Measurements from ENCODE around the gene CCDC71.

The CCDC71 gene

DNA sequence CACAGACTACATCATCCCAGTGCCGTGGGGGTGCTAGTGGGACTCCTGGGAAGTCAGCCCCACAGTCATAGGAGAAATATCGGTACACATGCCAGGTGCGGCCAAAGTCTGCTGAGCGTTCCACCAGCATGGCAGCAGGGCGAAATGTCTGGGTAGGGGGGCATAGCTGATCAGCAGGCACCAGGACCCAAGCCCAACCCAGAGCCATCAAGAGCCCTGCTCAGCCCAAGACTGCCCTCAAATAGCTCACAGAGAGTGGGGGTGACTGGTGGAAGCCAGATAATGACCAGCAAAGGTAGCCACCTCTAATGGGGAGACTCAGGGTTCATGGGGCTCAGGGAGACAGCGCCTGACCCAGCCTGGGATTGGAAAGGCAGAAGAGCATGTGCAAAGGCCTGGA is 34.6 kb downstream of the CCDC71 start:
- DNase-seq (ENCODE audit: low read depth in 2 of 2): no peak

DNA sequence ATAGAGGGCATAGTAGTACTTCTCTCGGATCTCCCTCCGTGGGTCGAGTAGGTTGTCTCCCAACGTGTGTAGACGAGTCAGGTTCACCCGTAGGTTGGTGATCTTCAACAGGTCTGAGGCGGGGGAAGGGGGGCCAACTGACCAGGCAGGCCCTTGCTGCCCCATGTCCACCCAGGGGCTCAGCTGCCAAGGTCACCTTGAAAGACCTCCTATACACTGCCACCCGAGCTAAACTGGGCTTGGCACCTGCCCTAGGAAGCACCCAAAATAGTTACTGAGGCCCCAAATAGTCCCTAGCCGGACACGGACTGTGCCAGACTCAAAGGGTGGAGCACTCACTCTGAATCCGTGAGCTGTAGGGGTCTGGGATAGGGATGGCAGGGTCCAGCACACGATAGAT is 35.1 kb downstream of the CCDC71 start:
- no peak for DNase-seq (ENCODE audit: low read depth in 2 of 2)

DNA sequence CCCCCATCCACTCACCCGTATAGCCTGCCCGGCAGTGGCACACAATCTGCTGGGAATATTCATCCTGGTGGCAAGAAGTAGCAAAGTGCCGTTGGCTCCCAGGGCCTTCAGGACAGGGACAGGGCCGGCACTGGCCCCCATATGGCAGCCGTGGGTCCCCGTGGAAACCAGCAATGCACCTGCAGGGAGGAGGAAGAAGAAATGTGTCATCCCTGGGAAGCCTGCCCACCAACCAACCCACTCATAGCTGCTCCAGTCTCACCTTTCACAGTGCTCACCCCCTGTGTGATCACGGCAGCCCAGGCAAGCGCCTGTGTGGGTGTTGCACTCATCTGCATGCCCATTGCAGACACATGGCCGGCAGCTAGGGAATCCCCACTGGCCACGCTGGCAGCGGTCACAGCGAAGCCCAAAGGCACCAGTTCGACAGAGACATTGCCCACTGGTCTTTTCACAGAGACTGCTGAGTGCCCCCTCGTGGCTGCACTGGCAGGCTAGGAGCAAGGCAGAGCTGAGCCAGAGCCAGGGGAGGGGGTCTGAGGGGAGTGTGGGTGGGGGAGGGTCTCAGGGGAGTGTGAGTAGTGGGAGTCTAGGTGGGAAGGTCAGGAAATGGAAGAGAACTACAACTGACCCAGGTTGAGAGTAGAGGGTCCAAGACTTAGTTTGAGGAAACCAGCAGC is 41.0 kb downstream of the CCDC71 start:
- DNase-seq (ENCODE audit: low read depth in 2 of 2): no peak

DNA sequence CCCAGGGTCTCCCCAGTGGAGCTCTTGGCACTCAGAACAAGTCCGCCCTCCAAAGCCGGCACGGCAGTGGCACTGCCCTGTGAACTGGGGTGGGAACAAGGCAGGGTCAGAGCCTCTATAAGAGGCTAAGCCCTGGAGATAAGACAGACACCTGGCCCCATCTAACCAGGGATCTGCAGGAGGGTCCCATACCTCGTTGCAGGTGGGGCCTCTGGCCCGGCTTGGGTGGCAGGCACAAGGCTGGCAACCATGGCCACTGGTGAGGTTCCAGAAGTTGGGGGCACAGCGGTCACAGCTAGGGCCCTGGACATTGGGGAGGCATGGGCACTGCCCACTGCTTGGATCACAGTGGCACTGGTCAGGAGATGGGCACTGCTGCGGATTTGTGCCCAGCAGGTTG is 41.9 kb downstream of the CCDC71 start:
- DNase-seq (ENCODE audit: low read depth in 2 of 2): no peak

DNA sequence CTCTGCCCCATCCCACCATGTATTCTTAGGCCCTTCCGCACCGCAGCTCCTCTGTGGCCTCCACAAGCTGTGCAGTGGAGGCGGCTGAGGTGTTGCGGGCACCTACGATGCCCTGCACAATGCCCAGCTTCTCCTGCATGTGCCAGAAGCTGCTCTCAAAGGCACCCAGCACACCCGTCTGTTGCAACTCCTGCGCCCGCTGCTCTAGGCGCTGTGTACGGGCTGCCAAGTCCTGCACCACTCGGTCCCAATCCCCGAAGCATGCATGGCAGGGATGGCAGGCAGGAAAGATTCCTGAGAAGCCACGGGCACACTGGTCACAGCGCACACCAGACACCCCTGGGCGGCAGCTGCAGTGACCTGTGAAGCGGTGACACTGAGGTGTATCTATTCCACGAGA is 42.4 kb downstream of the CCDC71 start:
- no peak for DNase-seq (ENCODE audit: low read depth in 2 of 2)

DNA sequence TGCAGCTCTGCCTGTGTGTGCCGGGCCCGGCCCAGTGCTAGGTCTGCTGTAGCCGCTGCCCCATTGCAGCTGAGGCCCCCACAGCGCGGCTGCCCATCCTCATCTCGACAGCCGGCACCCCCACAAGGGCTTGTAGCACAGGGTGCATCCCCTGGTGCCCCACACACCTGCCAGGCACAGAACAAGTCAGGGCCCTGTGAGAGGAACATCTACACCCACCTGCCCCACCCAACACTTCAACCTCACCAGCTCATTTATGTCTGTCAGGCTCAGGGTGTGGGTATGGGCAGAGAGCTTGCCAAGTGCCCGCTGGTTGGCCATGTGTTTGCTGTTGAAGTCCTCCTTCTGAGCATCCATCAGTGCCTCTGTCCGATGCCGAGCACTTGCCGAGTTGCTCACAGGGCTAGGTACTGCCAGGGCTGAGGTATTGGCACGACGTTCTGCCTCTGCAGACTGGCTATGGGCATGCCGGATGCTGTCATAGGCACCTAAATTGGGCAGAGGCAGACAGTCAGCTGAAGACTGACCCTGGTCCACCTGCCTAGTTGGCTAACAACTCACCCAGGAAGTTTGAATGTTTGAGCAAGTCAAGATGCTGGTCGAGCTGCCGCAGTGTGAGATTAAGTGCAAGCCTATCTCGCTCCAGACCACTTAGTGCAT is 43.1 kb downstream of the CCDC71 start:
- no peak for DNase-seq (ENCODE audit: low read depth in 2 of 2)

DNA sequence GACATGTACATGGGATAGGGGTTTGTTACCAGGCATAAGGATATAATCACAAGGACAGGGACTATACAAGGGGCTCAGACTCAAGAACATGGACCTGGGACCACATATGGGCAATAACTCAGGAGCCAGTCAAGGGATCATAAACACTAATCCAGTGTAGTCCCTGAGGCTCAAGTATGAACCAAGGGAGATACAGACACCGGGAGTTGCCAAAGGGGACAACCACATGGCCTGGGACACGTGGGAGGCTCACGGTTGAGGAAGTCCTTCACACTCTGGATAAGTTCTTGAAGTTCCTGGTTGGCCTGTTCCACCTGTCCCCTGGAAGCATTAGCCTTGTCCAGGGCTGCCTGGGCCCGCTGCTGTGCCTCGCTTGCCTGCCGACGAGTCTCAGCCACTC is 43.7 kb downstream of the CCDC71 start:
- no peak for DNase-seq (ENCODE audit: low read depth in 2 of 2)

DNA sequence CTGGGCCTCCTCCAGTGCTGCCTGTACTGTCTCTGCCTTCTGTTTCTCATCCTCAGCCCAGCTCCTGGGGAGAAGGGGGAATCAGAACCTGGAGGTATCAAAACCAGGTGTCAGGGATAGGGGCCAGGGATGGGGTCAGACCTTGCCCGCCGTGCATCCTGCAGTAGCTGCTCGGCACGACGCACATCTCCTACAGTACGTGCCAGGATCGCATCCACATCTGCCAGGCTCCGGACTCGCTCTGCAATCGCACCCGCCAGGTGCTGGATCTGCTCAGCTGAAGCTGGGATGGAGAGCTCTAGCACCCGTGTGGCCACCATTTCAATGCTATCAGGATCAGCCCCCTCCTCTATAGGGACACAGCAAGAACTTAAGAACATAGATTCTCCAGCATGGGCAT is 44.1 kb downstream of the CCDC71 start:
- DNase-seq (ENCODE audit: low read depth in 2 of 2): no peak

DNA sequence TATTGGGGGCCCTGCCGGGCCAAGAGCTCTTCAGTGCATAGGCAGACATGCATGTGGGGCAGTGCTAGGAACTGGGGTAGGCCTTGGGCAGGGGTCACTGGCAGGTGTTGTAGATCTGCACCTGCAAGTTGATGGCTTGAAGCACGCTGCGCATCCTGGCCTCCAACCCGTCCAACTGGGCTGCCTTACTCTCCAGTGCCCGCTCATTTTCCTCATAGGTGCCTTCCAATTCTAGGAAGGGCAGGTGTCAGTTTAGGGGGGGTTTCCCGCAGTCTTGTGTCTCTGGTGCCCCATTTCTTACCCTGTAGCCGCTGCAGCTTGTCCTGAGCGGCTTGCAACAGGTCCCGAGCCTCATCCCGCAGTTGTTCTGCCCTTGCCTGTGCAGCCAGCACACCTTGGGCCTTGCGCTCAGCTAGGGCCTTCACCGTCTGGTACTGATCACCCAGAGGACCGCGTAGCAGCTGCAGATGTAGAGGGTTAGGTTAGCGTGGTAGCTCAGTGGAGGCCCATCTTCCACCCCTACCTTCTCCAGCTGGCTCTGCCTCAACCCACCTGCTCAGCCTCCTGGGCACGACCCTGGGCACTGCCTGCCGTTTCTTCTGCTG is 44.9 kb downstream of the CCDC71 start:
- DNase-seq (ENCODE audit: low read depth in 2 of 2): no peak

DNA sequence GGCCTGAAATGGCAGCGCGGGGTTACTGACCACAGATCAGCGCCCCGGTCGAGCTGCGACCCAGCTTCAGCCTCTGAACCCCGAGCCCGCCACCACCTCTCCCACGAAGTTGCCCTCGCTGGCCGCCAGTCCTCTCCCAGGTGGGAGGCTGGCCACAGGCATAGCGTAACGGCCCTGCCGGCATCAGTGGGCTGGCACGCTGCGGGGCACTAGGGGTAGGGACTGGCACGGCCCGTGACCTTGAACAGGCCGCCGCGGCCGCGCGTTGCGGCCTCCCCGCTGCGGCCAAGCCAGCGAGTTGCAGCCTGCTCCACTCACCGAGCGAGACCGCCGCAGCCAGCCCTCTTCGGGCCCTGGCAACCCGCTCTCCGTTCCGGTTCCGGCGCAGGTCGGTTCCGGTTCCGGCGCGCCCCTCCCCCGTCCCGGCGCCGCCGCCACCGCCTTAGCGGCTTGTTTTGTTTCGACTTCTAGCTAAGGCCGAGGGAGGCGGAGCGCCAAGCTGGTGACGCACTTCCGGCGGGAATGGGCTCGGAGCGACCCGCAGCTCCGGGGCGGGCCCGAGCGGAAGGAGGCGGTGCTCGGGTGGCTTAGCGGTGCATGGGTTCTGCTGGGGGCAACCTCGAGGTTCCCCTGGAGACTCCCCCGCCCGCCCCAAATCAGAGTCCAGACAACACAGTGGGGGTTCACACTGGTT is 45.5 kb downstream of the CCDC71 start, which contains the start of gene USP19:
Gene USP19 (minus strand): TSS at position 386 of the 694 bp plus-strand sequence. CDS start 1,678 bp downstream, outside the sequence.
- DNase-seq (ENCODE audit: low read depth in 2 of 2): peak; percentile 87 to 95

DNA sequence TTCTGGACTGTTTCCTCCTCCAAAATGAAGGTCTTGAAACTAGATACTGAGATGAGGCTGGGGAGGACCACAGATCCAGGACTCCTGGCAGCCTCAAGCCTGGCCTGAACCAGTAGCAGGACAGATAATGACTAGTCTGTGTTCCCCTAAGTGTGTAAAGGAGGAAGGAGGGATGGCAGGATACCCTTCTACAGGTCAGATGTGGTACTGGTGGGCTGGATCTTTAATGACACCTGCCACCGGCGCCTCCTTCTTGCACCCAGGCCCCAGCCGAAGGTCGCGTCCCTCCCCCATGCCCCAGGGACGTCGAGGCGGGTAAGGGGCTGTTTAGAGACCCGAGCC is 46.1 kb downstream of the CCDC71 start:
- no peak for DNase-seq (ENCODE audit: low read depth in 2 of 2)

DNA sequence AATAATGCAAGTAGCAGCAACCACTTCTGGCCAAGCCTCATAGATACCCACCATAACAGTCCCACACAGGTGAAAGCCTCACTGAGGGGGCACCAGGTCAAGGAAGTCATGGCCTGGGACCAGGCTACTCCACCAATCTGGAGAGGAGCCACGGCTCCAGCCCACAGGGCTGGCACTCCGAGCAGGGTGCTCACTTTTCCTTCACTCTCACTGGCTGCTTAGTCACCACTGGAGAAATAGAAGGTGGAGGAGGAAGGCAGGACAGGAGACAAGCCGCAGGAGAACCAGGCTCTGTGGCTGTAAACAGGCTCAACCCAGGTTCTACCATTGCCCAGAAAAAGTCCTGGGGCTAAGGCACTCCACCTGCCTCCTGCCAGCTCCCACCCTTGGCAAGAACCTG is 46.7 kb downstream of the CCDC71 start:
- DNase-seq (ENCODE audit: low read depth in 2 of 2): no peak

DNA sequence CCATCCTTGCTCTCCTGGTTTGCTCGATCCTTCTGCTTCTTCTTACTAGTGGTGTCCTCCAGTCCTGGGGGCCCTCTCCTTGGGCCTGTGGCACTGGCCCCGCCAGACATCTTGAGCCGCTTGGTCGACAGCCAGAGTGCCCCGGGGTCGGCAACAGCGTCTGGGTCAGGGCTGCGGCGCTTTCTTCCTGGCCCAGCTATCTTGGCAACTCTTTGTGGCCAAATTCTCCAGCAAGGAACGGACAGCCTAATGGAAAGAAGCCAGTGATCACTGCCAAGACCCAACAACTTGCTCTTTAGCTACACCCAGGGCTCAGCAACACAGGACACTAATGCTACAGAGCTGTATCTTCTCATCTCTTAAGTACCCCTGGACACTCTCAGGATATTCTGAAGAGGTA is 47.1 kb downstream of the CCDC71 start:
- DNase-seq (ENCODE audit: low read depth in 2 of 2): no peak

Measured in stimulated activated CD4-positive, alpha-beta T cell treated with anti-CD3 and anti-CD28 coated beads, Interleukin-15, amount 100 ng/mL, for 48 hours (primary cell).